ENCODE measurements around the gene PLPP1. TPM values are rescaled to one million over a fixed set of nuclear protein-coding genes. Genes with fewer than 3 reads are reported as not detected.

PLPP1 gene
- total RNA-seq, 1 donor from 2014 or later = 23.9 TPM

- Histone ChIP-seq H3K4me2 (no peak overlapping the region), H3K9ac (no peak overlapping the region), H2AFZ (replicated peaks) (no peak overlapping the region), H3K36me3 (no peaks in the 10 kb centered on the region), H3K4me1 (peaks cover 5% of the 10 kb centered on the region), H3K9me3 (ENCODE audit: low read depth) (no peaks in the 10 kb centered on the region), H3K79me2 (ENCODE audit: low read depth) (no peaks in the 10 kb centered on the region), H3K4me3 (no peak overlapping the region), H3K27ac (no peak overlapping the region), H3F3A (ENCODE audit: low read depth) (no peaks in the 10 kb centered on the region), H4K20me1 (ENCODE audit: low read depth) (no peaks in the 10 kb centered on the region), H3K27me3 (no peaks in the 10 kb centered on the region)
- no peaks in the 10 kb centered on the region for H3K4me1 Mint-ChIP-seq
- no peak overlapping the region for H3K27ac Mint-ChIP-seq
- H3K9me3 Mint-ChIP-seq = no peaks in the 10 kb centered on the region
- TF ChIP-seq EZH2 (IDR thresholded peaks at IDR 0.05) = no peak
- TF ChIP-seq EZH2phosphoT487 (IDR thresholded peaks at IDR 0.05) = no peak
- TF ChIP-seq, protein P1, sequence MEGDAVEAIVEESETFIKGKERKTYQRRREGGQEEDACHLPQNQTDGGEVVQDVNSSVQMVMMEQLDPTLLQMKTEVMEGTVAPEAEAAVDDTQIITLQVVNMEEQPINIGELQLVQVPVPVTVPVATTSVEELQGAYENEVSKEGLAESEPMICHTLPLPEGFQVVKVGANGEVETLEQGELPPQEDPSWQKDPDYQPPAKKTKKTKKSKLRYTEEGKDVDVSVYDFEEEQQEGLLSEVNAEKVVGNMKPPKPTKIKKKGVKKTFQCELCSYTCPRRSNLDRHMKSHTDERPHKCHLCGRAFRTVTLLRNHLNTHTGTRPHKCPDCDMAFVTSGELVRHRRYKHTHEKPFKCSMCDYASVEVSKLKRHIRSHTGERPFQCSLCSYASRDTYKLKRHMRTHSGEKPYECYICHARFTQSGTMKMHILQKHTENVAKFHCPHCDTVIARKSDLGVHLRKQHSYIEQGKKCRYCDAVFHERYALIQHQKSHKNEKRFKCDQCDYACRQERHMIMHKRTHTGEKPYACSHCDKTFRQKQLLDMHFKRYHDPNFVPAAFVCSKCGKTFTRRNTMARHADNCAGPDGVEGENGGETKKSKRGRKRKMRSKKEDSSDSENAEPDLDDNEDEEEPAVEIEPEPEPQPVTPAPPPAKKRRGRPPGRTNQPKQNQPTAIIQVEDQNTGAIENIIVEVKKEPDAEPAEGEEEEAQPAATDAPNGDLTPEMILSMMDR (IDR thresholded peaks at IDR 0.05) = no peak
- no peak for DNase-seq (ENCODE audit: low spot score)
- H3K27me3 Mint-ChIP-seq (ENCODE audit: insufficient read depth, low read depth) = peaks cover 2% of the 10 kb centered on the region
- H3K36me3 Mint-ChIP-seq = peaks cover 6% of the 10 kb centered on the region
- H3K4me3 Mint-ChIP-seq = no peak overlapping the region
Observed at GRCh38 chr5:55451976-55452375, 82.8 kb downstream of the PLPP1 start.

DNA sequence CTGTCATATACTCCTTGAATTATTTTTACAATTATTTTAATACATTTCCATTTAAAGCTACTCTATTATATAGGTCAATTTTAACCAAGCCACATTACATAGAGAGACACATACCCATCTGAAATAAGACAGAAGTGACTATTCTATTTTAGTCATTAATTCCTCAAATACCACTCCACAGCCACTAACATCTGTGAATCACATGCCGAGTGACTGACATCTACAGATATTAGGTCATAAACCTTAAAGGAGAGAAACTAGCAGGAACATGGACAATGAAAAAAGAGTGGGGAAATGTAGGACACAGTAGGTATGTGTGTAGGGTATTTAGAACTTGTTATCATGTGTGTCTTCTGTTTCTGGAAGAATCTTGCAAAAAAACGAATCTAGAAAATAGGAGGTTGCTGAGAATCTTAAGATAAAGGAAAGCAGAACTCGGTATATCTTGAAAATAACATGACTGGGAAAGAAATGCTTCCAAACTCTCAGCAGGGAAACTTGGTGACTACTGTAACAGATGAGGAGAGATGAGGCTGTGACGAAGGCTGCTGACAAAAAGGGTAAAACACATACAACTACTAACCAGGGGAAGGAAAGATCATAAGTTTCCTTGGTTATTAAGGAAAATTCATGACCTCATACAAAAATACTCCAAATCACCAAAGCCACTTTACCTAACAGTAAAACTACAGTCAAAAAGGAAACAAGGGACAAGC is 84.6 kb downstream of the PLPP1 start:
- H3K36me3 ChIP-seq = no peaks in the 10 kb centered on the region

DNA sequence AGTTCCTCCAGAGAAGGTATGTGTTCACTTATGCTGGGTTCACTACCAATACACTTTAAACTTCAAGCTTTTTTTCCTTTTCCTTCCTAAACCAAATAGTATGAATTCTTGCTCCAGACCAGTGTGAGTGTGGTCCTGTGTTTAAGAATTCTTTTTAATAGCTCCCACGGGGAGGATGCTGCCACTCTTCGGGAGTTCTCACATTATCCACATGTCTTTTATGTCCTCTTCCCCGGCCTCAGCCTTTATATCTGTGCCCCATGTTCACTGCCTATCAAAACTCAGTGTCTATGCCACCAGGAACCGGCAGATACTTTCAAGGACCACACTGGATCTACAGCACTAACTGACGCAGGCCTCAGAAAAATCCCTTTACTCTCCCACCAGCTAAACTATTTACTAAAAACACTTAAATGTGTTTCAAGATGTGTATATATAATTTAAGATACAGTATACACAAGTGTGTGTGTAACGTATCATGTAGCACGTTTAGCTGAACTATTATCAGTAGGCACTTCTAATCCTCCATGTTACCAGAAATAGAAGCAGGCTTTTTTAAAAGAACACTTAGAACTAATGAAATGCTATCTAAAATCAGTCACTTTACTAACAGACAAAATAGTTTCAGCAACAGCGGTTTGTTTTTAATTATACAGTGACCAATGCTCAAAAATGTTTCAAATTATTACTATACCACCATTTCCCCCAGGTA is 88.0 kb downstream of the PLPP1 start:
- no peaks in the 10 kb centered on the region for H3K9me3 ChIP-seq (ENCODE audit: low read depth)
- Mint-ChIP-seq H3K27me3 (ENCODE audit: insufficient read depth, low read depth) (peaks cover 2% of the 10 kb centered on the region), H3K36me3 (peaks cover 4% of the 10 kb centered on the region), H3K4me1 (peaks cover 3% of the 10 kb centered on the region), H3K9me3 (peaks cover 3% of the 10 kb centered on the region), H3K27ac (no peak overlapping the region), H3K4me3 (no peak overlapping the region)
- no peak overlapping the region for H3K4me2 ChIP-seq
- peaks cover 3% of the 10 kb centered on the region for H3F3A ChIP-seq (ENCODE audit: low read depth)
- H3K27ac ChIP-seq = no peak overlapping the region
- no peaks in the 10 kb centered on the region for H3K36me3 ChIP-seq
- TF ChIP-seq EZH2 (IDR thresholded peaks at IDR 0.05) (no peak), EZH2phosphoT487 (IDR thresholded peaks at IDR 0.05) (no peak)
- TF ChIP-seq, protein P1 (IDR thresholded peaks at IDR 0.05) = no peak
- no peak overlapping the region for H3K4me3 ChIP-seq
- no peak for DNase-seq (ENCODE audit: low spot score)
- H3K4me1 ChIP-seq = peaks cover 6% of the 10 kb centered on the region
- no peak overlapping the region for H2AFZ ChIP-seq (replicated peaks)
- H4K20me1 ChIP-seq (ENCODE audit: low read depth) = no peaks in the 10 kb centered on the region
- no peaks in the 10 kb centered on the region for H3K79me2 ChIP-seq (ENCODE audit: low read depth)
- no peak overlapping the region for H3K9ac ChIP-seq
- H3K27me3 ChIP-seq = no peaks in the 10 kb centered on the region

More for the DNA sequence above, 84.6 kb downstream of the PLPP1 start:
- DNase-seq (ENCODE audit: low spot score) = no peak
- peaks cover 2% of the 10 kb centered on the region for H3K27me3 Mint-ChIP-seq (ENCODE audit: insufficient read depth, low read depth)
- no peak overlapping the region for H3K4me3 ChIP-seq
- no peaks in the 10 kb centered on the region for H4K20me1 ChIP-seq (ENCODE audit: low read depth)
- no peaks in the 10 kb centered on the region for H3K27me3 ChIP-seq
- no peak overlapping the region for H3K4me3 Mint-ChIP-seq
- H3K9ac ChIP-seq = no peak overlapping the region
- H3K9me3 Mint-ChIP-seq = peaks cover under 1% of the 10 kb centered on the region
- H3K9me3 ChIP-seq (ENCODE audit: low read depth) = no peaks in the 10 kb centered on the region
- no peaks in the 10 kb centered on the region for H3F3A ChIP-seq (ENCODE audit: low read depth)
- peaks cover 6% of the 10 kb centered on the region for H3K36me3 Mint-ChIP-seq
- no peak overlapping the region for H2AFZ ChIP-seq (replicated peaks)
- peaks cover 2% of the 10 kb centered on the region for H3K4me1 Mint-ChIP-seq
- H3K79me2 ChIP-seq (ENCODE audit: low read depth) = no peaks in the 10 kb centered on the region
- H3K4me2 ChIP-seq = no peak overlapping the region
- TF ChIP-seq, protein P1 (IDR thresholded peaks at IDR 0.05) = no peak
- H3K4me1 ChIP-seq = peaks cover 5% of the 10 kb centered on the region
- H3K27ac Mint-ChIP-seq = no peak overlapping the region
- H3K27ac ChIP-seq = no peak overlapping the region
